ENCODE measurements around the gene CYP27B1. TPM values are rescaled to one million over a fixed set of nuclear protein-coding genes. Genes with fewer than 3 reads are reported as not detected.
A peak's percentile ranks its signal among the peaks of the same experiment; 100 is the strongest.

CYP27B1 gene
- total and polyA plus RNA-seq, 7 experiments from 2014 or later, result 0.20 to 2.6 (median 1.6) TPM; not detected in 1

DNA sequence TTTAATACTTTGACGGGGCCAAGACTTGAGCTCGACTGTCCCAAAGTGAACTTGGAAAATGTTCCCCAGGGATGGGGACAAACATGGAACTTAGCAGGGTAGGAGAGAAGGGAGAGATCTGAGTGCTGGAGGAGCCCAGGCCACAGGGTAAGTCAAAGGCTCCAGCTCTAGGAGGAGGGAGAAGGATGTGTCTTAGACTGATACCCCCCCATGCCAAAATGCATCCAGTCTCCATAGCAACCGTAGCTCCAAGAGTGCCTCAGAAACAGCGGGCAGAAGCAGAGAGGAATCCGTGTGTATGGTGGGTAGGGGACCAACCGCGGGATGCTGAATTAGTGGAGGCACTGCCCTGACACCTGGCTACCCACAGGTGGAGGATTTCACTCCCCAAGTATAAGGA, 27.5 kb downstream of the CYP27B1 start:
- no peak for DNase-seq
- Mint-ChIP-seq H3K27ac (peak overlapping the region; percentile 76 to 97 (median 86)), H3K4me1 (peaks cover 28 to 64% (median 50%) of the 10 kb centered on the region in 7 donors), H3K27me3 (no peaks in the 10 kb centered on the region), H3K9me3 (peaks cover 0 to 2% (median 0%) of the 10 kb centered on the region in 11 donors), H3K4me3 (peak overlapping the region; percentile 48 to 95 (median 72)), H3K36me3 (peaks cover 0 to 22% (median 13%) of the 10 kb centered on the region in 5 donors)
- H3K4me3 ChIP-seq (ENCODE audit: low read length), result peak overlapping the region; percentile 73
- POLR2A ChIA-PET, result interaction anchor here (0.9 kb wide), 1 partner anchor 19 kb away, joined by 3 read pairs; no protein-coding TSS in a partner anchor
- no peak for ATAC-seq
- H3K36me3 ChIP-seq (ENCODE audit: control insufficient read depth in 2 of 3, insufficient read depth in 3 of 3, low read length in 3 of 3), result peaks cover 7 to 48% (median 8%) of the 10 kb centered on the region in 3 experiments
- H3K27me3 ChIP-seq (ENCODE audit: control insufficient read depth in 2 of 2, insufficient read depth in 2 of 2, low read length in 2 of 2), result no peaks in the 10 kb centered on the region
- CTCF ChIA-PET, result no interaction called here
- intact Hi-C loops (cut with micrococcal nuclease), result no loop called here
- no peaks in the 10 kb centered on the region for H3K9me3 ChIP-seq (ENCODE audit: control insufficient read depth in 2 of 3, low read length in 3 of 3)
- H3K4me1 ChIP-seq (ENCODE audit: control insufficient read depth in 2 of 2, insufficient read depth in 2 of 2, low read length in 2 of 2), result peaks cover 35 to 36% of the 10 kb centered on the region in 2 donors
- H3K27ac ChIP-seq (ENCODE audit: low read depth, low read length), result peak overlapping the region; percentile 91

DNA sequence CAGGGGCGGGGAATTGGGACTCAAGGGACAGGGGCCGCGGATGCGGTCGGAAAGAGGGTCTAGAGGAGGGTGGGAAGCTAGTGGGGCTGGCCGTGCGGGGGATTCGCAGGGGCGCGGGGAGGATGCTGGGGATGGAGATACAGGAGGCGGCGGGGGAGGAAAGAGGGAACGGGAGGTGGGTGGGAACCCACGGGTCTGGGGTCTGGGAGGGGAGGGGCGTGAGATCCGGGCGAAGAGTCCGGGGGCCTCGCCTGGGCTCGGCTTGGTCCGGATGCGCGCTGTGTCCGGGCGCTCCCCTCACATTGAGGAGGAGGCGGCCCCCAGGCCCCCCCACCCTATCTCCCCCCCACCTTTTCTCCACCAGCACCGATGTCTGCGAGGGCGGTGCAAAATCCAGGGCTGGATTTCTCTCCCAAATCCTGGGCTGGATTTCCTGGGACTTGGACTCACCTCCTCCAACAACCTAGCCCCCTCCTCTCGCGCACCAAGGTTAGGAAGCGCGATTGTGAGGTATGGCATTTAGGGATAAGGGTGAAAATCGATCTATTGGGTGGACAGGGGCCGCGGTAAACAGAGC, 28.1 kb downstream of the CYP27B1 start, which contains the start of gene AGAP2:
AGAP2 (minus strand) TSS at position 82 of the 577 bp plus-strand sequence. CDS start 496 bp downstream, outside the sequence.
- H3K36me3 Mint-ChIP-seq, result peaks cover 0 to 23% (median 15%) of the 10 kb centered on the region in 5 donors
- peaks cover 0 to 2% (median 0%) of the 10 kb centered on the region in 11 donors for H3K9me3 Mint-ChIP-seq
- Histone ChIP-seq H3K27ac (ENCODE audit: low read depth, low read length) (peak within 1 kb of the TSS; percentile 91), H3K27me3 (ENCODE audit: control insufficient read depth in 2 of 2, insufficient read depth in 2 of 2, low read length in 2 of 2) (no peaks in the 10 kb centered on the region), H3K36me3 (ENCODE audit: control insufficient read depth in 2 of 3, insufficient read depth in 3 of 3, low read length in 3 of 3) (peaks cover 13 to 55% (median 14%) of the 10 kb centered on the region in 3 experiments), H3K4me3 (ENCODE audit: low read length) (peak within 1 kb of the TSS; percentile 73), H3K4me1 (ENCODE audit: control insufficient read depth in 2 of 2, insufficient read depth in 2 of 2, low read length in 2 of 2) (peaks cover 29% of the 10 kb centered on the region in 2 donors), H3K9me3 (ENCODE audit: control insufficient read depth in 2 of 3, low read length in 3 of 3) (no peaks in the 10 kb centered on the region)
- ATAC-seq, result no peak
- ChIA-PET POLR2A (interaction anchor here (0.7 to 0.9 kb wide), 2 partner anchors 19 to 23 kb away, joined by 3 read pairs; no protein-coding TSS in a partner anchor), CTCF (no interaction called here)
- H3K4me3 Mint-ChIP-seq, result peak within 1 kb of the TSS; percentile 48 to 95 (median 72)
- peaks cover 23 to 58% (median 44%) of the 10 kb centered on the region in 7 donors for H3K4me1 Mint-ChIP-seq
- no peak for DNase-seq
- peak within 1 kb of the TSS; percentile 76 to 97 (median 86) for H3K27ac Mint-ChIP-seq
- no peaks in the 10 kb centered on the region for H3K27me3 Mint-ChIP-seq
- intact Hi-C loops (cut with micrococcal nuclease), result no loop called here

DNA sequence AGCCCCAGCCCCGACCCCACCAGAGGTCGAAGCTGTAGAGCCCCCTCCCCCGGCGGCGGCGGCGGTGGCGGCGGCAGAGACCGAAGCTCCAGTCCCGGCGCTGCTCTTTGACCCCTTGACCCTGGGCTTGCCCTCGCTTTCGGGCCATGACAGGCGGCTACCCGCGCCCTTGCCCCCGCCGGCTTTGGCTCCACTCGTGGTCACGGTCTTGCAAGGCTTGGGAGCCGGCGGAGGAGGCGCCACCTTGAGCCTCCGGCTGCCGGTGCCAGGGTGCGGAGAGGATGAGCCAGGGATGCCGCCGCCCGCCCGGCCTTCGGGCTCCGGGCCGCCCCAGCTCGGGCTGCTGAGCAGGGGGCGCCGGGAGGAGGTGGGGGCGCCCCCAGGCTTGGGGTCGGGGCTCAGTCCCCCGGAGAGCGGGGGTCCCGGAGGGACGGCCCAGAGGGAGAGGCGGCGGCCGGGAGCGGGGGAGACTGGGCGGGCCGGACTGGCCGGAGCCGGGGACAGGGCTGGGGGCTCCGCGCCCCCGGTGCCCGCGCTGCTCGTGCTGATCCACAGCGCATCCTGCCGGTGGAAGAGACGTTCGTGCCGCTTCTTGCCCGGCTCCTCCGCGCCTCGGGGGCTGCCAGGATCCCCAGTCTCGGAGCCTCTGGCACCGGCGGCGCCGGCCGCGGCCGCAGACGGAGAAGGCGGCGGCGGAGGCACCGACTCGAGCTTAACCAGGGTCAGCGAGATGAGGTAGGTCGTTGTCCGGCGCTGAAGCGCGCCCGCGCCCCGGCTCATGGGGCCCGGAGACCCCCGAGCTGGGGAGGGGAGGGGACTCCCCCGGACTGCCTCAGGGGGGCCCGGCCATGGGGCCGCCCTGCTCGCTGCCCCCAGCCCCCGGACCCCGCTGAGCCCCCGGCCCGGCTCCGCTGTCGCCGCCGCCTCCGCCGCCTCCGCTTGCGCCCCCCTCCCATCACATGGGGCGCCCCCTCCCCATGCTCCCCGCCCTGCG, 29.1 kb downstream of the CYP27B1 start:
- ChIA-PET POLR2A (interaction anchor here (0.5 to 0.6 kb wide), 2 partner anchors 73 to 1718 kb away, joined by 4 to 6 read pairs; no protein-coding TSS in a partner anchor), CTCF (no interaction called here)

DNA sequence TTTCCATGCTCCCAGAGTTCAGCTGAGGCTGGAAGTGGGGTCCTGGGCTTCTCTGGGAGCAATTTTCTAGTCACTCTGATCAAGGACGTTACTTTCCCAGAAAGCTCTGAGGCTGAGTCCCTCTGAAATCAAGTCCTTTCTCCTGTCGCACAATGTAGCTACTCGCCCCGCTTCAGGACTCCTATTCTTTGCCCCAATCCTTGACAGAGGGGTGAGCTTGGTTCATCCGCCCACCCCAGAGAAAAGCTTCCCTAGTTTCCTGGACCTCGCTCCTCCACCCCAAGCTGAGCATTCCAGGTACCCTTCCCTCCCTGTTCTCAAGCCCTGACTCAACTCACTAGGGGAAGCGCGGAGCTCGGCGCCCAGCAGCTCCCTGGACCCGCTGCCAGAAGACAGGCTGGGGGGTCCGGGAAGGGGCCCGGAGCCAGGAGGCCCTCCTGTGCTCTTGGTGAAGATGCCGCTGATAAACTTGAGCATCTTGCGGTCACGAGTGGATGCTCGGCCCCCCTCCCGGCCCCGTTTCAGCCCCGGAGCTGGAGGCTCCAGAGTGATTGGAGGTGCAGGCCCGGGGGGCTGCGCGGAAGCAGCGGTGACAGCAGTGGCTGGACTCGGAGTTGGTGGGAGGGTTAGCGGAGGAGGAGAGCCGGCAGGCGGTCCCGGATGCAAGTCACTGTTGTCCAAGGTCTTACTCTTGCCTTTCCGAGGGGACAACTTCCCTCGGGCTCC, 30.0 kb downstream of the CYP27B1 start:
- Histone ChIP-seq H3K4me3 (ENCODE audit: low read length) (no peak overlapping the region), H3K27ac (ENCODE audit: low read depth, low read length) (no peak overlapping the region), H3K9me3 (ENCODE audit: control insufficient read depth in 2 of 3, low read length in 3 of 3) (no peaks in the 10 kb centered on the region), H3K27me3 (ENCODE audit: control insufficient read depth in 2 of 2, insufficient read depth in 2 of 2, low read length in 2 of 2) (no peaks in the 10 kb centered on the region), H3K4me1 (ENCODE audit: control insufficient read depth in 2 of 2, insufficient read depth in 2 of 2, low read length in 2 of 2) (peaks cover 16 to 22% of the 10 kb centered on the region in 2 donors), H3K36me3 (ENCODE audit: control insufficient read depth in 2 of 3, insufficient read depth in 3 of 3, low read length in 3 of 3) (peaks cover 17 to 73% (median 23%) of the 10 kb centered on the region in 3 experiments)
- DNase-seq (no peak), ATAC-seq (no peak)
- H3K36me3 Mint-ChIP-seq, result peaks cover 4 to 36% (median 15%) of the 10 kb centered on the region in 5 donors
- no peaks in the 10 kb centered on the region for H3K27me3 Mint-ChIP-seq
- peak overlapping the region in 7 of 9 donors; percentile 15 to 78 (median 36) for H3K27ac Mint-ChIP-seq
- peak overlapping the region in 1 of 10 donors; percentile 50 for H3K4me3 Mint-ChIP-seq
- H3K4me1 Mint-ChIP-seq, result peaks cover 23 to 50% (median 36%) of the 10 kb centered on the region in 7 donors
- H3K9me3 Mint-ChIP-seq, result peaks cover 0 to 2% (median 0%) of the 10 kb centered on the region in 11 donors
- intact Hi-C loops (cut with micrococcal nuclease), result no loop called here
- ChIA-PET CTCF (interaction anchor here (0.6 kb wide), 1 partner anchor 65 kb away, joined by 3 read pairs; no protein-coding TSS in a partner anchor), POLR2A (interaction anchor here (0.6 kb wide), 1 partner anchor 1718 kb away, joined by 4 read pairs; no protein-coding TSS in a partner anchor)

More for the DNA sequence above, 29.1 kb downstream of the CYP27B1 start:
- no peak for DNase-seq
- H3K36me3 Mint-ChIP-seq, result peaks cover 1 to 27% (median 15%) of the 10 kb centered on the region in 5 donors
- H3K9me3 ChIP-seq (ENCODE audit: control insufficient read depth in 2 of 3, low read length in 3 of 3), result no peaks in the 10 kb centered on the region
- H3K27me3 Mint-ChIP-seq, result no peaks in the 10 kb centered on the region
- peaks cover 23 to 28% of the 10 kb centered on the region in 2 donors for H3K4me1 ChIP-seq (ENCODE audit: control insufficient read depth in 2 of 2, insufficient read depth in 2 of 2, low read length in 2 of 2)
- no peak overlapping the region for H3K4me3 ChIP-seq (ENCODE audit: low read length)
- no peak overlapping the region for H3K27ac ChIP-seq (ENCODE audit: low read depth, low read length)
- no peak overlapping the region for H3K4me3 Mint-ChIP-seq
- no peak for ATAC-seq
- H3K27me3 ChIP-seq (ENCODE audit: control insufficient read depth in 2 of 2, insufficient read depth in 2 of 2, low read length in 2 of 2), result no peaks in the 10 kb centered on the region
- no peak overlapping the region for H3K27ac Mint-ChIP-seq
- peaks cover 23 to 57% (median 41%) of the 10 kb centered on the region in 7 donors for H3K4me1 Mint-ChIP-seq
- intact Hi-C loops (cut with micrococcal nuclease), result no loop called here
- peaks cover 17 to 65% (median 21%) of the 10 kb centered on the region in 3 experiments for H3K36me3 ChIP-seq (ENCODE audit: control insufficient read depth in 2 of 3, insufficient read depth in 3 of 3, low read length in 3 of 3)
- peaks cover 0 to 2% (median 0%) of the 10 kb centered on the region in 11 donors for H3K9me3 Mint-ChIP-seq

DNA sequence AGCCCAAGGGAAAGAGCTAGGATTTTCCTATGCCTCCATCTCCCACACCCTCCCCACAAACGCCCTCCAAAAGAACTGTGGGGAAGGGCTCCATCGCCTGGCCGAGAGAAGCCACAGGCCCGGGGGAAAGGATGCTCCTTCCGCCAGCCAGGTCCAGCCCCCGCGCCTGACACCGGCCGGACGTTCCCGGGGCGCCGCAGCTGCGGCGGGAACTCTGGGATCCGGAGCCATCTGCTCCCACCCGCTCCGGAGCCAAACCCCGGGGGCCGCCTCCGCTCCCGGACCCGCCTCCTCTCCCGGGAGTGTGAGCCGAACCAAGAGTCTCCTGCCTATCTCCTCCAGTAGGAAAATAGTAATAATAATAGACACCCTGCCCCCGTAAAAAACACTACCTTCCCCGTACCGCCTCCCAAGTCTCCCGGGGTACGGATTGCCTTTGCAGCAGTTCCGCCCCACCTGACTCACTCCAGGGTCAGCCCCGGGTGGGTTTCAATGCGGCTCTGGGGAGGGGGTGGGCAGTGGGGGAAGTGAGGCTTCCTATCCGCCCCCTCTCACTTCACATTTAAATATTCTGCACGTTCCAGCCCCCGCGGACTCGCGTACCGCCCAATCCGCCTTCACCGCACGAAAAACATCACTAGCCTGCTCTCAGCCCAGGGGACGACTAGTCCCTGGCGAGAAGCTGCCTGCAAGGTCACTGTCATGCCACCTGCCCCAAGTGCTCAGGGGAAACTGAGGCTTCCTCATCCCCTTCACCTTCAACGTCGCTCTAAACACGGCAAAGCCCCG, 30.7 kb downstream of the CYP27B1 start:
- Histone ChIP-seq H3K27me3 (ENCODE audit: control insufficient read depth in 2 of 2, insufficient read depth in 2 of 2, low read length in 2 of 2) (no peaks in the 10 kb centered on the region), H3K36me3 (ENCODE audit: control insufficient read depth in 2 of 3, insufficient read depth in 3 of 3, low read length in 3 of 3) (peaks cover 23 to 81% (median 27%) of the 10 kb centered on the region in 3 experiments), H3K4me3 (ENCODE audit: low read length) (no peak overlapping the region), H3K9me3 (ENCODE audit: control insufficient read depth in 2 of 3, low read length in 3 of 3) (no peaks in the 10 kb centered on the region), H3K4me1 (ENCODE audit: control insufficient read depth in 2 of 2, insufficient read depth in 2 of 2, low read length in 2 of 2) (peaks cover 16 to 22% of the 10 kb centered on the region in 2 donors), H3K27ac (ENCODE audit: low read depth, low read length) (peak overlapping the region; percentile 38)
- Mint-ChIP-seq H3K27me3 (no peaks in the 10 kb centered on the region), H3K36me3 (peaks cover 9 to 42% (median 15%) of the 10 kb centered on the region in 5 donors), H3K9me3 (peaks cover 0 to 2% (median 0%) of the 10 kb centered on the region in 11 donors), H3K27ac (peak overlapping the region in 4 of 9 donors; percentile 23 to 78 (median 54)), H3K4me1 (peaks cover 21 to 42% (median 32%) of the 10 kb centered on the region in 7 donors), H3K4me3 (no peak overlapping the region)
- no peak for DNase-seq
- ATAC-seq, result no peak
- intact Hi-C loops (cut with micrococcal nuclease), result no loop called here
- POLR2A ChIA-PET, result no interaction called here
- CTCF ChIA-PET, result interaction anchor here (0.6 kb wide), 1 partner anchor 66 kb away, joined by 3 read pairs; no protein-coding TSS in a partner anchor
